Anterior cingulate cortex (tissue), 58 donors: Measurements from ENCODE around the gene PAX5.

Experiments used
- DNase-seq, 58 donors: peaks; one replicate each; lab custom pipeline; 2025; lab: John Stamatoyannopoulos, UW

Gene PAX5

DNA sequence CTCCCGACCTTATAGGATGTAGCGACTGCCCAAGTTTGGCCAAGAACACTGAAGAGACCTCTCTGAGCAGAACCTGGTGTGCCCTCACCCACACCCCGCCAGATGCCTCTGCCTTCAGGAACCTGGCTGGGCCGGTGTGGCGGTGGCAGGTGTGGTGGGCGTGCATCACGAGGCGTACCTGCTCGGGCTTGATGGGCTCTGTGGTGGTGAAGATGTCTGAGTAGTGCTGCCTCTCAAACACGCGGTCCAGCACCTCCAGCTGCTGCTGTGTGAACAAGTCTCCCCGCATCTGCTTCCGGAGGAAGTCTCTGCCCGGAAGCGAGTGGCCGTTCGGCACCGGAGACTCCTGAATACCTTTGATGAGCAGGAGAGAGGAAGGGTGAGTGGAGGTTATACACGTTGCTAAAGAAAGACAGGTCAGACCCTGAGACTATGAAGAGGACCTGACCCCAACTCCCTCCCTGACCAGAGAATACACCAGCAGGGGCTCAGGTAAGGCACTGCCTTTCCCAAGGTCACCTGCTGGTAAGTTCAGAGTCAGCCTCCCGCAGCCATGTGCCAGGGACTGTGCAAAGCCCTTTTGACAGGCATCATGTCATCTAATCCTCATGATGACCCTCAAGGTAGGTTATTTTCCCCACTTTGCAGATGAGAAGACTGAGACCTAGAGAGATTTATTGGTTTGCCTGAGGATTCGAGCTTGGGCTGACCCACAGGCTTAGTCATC is 67.5 kb downstream of the PAX5 start:
- DNase-seq, result no peak

GRCh38 chr9:36964791-36965190 is 69.3 kb downstream of the PAX5 start:
- DNase-seq, result no peak

- DNase-seq, result no peak
Measured at GRCh38 chr9:36963346-36963745, 70.7 kb downstream of the PAX5 start.

DNA sequence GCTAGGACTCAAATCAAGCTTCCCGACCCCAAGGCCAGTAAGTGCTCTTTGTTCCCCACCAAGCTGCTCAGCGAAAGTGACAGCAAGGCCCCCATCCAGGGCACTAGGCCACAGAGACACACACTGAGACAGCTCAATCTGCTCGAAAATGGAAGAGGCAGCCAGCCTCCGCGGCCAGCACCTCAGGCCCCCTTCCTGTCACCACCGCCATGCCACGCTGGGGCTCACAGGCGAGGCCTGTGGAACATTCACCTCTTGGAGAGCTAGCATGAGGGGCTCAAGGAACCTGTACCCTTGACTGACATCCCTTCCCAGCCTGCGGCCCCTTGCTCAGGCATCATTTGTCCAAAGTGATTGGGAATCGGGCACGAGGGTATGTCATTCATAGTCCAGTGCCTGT is 71.4 kb downstream of the PAX5 start:
- no peak for DNase-seq

DNA sequence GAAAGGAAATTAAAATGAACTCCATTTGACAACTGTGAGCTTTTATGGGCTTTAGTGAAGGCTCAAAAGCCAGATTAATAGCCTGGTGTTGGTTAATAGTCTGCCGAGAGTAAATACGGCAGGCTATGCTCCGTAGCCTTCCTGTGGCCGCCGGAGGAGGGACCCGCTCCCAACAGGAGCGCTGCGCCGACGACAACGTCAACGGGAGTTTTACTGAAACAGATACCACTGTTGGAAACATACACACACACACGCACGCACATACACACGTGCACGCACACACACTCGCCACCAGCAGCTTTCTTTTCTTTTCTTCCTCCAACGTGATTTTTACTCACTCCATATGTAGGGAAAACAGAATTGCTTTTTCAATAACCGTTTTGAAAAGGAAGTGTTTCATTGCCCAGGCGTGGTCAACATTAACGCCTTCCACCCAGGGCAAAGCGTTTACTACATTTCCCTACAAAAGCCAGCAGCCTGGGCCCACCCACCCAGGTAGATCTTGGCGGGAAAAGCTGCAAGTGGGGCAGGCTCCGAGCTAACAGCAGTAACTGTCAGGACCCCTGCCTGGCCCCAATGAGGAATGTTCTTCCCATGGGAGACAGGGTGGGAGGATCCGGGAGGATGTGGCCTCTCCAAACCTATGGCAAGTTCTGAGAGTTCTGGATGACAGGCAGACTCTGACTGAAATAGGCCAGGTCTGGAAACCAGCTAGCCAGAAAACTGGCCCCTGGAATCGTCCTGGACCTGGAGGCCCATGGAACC is 72.3 kb downstream of the PAX5 start:
- no peak for DNase-seq

GRCh38 chr9:36961051-36961450 is 73.0 kb downstream of the PAX5 start:
- no peak for DNase-seq

DNA sequence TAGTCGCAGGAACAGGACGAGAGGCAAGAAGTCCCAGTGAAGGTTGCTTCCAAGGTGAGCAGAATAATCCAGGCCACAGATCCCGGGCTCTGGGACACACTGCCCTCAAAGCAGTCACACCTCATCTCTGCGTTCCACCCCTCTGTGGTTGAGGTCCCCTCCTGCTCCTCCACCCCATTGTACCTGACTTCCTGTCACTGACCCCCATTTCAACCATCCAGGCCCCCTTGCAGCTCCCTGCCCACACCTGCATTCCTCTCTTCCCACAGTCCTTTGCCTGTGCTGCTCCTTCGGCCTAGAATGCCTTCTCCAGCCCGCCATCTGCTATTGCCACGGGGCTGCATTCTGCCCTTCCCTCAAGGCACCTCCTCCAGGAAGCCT is 73.5 kb downstream of the PAX5 start:
- DNase-seq, result no peak

GRCh38 chr9:36959681-36960574 is 74.1 kb downstream of the PAX5 start:
- no peak for DNase-seq

DNA sequence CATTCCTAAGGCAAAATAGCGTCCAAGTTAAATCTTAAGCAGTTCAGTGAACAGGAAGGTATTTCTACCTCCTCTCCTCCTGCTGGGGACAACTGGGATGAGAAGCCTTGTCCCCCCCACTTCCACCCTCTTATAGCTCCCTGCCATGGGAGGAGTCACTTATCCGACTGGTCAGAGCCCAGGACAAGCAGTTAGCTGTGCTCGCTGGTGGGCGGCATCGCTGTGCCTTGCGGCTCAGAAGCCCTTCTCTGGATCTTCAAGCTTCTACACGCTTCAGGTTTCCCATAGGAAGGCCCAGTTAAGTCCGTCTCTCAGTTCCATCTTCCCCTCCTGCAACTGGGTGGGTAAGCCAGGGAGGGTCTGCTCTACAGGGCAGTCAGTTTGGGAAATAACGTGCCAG is 77.2 kb downstream of the PAX5 start:
- DNase-seq, result no peak

GRCh38 chr9:36950389-36950788 is 83.7 kb downstream of the PAX5 start:
- no peak for DNase-seq

GRCh38 chr9:36949466-36949865 is 84.6 kb downstream of the PAX5 start:
- no peak for DNase-seq

DNA sequence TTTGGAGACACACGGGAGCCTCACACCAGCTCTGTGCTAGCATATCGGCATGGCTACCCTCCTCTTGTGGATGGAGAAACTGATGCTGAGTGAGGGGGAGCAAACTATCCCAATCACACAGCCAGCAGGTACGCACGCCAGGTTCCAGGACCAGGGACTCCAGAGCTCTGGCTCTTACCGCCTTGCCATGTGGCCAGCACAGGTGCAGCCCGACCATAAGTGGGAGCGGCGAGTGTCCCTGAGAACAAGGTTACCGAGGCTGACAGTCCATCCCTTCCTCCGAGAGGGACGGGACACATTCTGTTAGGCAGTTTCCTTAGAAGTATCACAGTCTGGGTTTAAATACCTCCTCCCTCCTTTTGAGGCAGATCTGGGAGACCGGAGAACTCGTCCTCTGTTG is 86.0 kb downstream of the PAX5 start:
- DNase-seq, result no peak

DNA sequence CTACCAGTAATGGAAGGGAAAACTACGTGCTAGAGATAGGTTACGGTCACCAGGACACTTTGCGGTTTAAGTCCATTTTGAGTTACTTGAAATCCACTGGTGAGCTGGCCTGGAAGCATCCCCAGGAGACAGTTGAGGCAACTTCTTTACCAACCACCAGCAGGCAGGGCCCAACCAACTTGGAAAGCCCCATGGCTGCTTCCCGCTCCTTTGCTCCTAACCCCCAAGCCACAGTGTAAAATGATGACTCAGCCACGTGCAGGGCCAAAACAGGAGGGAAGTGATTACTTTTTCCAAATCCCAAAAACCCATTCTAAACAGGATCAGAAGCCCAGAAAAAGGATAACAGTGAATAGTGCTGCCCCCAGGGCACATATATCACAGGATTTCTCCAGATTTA is 87.4 kb downstream of the PAX5 start:
- no peak for DNase-seq

GRCh38 chr9:36945999-36946398 is 88.1 kb downstream of the PAX5 start:
- DNase-seq, result no peak

DNA sequence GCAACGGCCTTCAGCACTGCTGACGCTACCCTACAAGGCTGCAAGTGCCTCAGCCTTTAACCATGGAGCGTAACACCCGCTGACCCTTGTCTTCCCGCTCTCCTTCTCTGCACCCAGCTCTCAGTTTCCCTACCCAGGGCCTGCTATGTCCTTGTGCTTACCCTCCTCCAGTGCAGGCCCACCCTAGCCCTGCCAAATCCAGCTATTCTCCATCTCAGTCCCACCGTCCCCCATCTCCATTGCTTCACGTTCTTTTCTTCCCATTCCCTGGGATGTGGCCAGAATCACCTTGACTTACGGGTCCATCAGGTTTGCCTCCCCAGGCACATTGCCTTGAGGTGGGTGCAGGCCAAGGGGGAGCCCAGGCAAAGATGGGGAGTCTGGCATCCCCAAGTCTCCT is 91.2 kb downstream of the PAX5 start:
- DNase-seq, result no peak

DNA sequence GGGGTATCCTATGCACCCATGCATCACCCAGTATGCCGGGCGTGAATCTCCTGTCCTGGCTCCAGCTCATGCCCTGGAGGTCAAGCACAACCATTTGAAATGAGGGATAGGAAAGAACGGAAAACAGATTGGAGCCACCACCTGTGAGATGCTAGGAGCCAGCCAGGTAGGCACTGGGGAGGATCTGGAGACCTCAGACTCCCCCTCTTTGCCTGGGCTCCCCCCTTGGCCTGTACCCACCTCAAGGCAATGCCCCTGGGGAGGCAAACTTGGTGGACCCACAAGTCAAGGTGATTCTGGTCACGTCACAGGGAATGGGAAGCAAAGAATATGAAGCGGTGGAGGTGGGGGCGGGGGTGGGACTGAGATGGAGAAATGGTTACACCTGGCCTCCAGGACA is 92.6 kb downstream of the PAX5 start:
- no peak for DNase-seq

DNA sequence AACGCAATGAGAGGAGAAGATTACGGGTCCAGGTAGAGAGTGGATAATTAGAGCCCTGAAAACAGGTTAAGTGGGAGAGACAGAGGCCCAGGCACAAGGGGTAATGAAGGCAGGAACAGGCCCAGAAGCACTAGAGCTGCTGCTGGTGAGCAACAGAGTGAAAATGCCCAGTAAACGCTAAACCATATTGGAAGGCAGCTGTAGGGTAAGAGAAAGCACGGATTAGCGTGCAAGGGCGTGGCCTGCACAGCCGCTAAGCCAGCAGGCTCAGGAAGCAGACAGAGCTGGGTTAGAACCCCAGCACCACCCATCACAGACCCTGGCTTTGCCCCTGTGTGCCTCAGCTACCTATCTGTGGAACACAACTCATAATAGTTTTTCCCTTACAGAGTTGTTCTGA is 93.2 kb downstream of the PAX5 start:
- DNase-seq, result no peak

DNA sequence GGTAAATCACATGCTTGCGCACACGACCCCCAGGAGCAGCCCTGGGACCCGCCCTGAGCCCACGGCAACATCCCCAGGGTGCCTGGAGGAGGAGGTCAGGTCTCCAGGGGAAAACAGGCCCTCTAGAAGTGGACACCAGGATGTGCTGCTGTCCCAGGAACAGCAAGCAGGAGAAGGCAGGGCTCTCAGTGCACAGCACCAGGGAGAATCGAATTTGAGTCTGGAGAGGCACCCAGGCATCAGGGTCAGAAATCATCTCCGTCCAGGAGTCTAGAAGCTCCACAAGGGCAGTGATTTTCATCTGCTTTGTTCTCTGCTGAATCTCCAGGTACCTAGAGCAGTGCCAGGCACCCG is 93.6 kb downstream of the PAX5 start:
- DNase-seq, result no peak

GRCh38 chr9:36939655-36940499 is 94.2 kb downstream of the PAX5 start:
- no peak for DNase-seq

- DNase-seq, result no peak
Measured at GRCh38 chr9:36939214-36939613, 94.9 kb downstream of the PAX5 start.
